Measurements from ENCODE around the gene IRF3. TPM values are rescaled to one million over a fixed set of nuclear protein-coding genes. Genes with fewer than 3 reads are reported as not detected.

Gene IRF3, protein sequence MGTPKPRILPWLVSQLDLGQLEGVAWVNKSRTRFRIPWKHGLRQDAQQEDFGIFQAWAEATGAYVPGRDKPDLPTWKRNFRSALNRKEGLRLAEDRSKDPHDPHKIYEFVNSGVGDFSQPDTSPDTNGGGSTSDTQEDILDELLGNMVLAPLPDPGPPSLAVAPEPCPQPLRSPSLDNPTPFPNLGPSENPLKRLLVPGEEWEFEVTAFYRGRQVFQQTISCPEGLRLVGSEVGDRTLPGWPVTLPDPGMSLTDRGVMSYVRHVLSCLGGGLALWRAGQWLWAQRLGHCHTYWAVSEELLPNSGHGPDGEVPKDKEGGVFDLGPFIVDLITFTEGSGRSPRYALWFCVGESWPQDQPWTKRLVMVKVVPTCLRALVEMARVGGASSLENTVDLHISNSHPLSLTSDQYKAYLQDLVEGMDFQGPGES
- total RNA-seq: 64.0 and 64.4 TPM in 2 replicates

DNA sequence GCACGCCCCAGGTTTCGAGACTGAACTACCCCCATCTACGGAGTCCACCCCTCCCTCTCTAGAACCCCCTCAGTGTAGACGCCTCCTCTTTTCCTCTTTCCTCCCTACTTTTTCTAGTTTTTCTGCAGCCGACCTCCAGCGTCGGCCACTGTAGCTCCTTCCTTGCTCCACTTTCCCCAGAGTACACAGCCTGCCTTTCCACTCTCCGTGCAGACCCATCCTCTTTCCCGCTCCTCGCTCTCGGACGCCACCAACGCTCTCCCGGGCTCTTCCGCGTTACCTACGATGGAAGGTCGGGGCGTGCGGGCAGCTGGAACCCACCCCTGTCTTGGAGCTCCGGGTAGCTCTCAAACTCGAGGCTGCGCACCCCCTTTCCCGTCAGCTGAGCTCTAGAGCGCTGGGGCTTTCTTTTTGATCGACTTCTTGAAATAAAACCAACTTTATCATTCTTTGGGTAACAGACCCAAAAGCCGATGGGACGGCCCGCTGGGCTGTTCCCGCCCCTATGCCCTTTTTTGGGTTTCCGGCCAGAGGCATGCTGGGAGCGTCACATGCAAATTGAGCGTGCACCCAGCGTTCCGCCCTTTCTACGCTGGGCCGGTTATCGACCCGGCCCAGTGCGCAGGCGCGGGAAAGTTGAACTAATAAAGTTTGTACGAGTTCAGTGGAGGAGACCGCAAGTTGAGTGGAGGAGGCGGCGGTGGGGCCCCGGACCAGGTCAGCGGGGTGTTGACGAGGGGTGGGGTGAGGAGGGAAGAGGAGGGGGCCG is at the start of gene IRF3, which contains the start of gene BCL2L12:
Gene IRF3 (minus strand): TSS at position 507 of the 769 bp plus-strand sequence. CDS start 1,019 bp downstream, outside the sequence.
Gene BCL2L12 (plus strand): TSS at position 583 of the 769 bp plus-strand sequence. CDS start 760 bp downstream, outside the sequence.

GRCh38 chr19:49690656-49691242 is 25.1 kb upstream of the IRF3 start, which contains the start of gene CPT1C:
Gene CPT1C, plus strand, starts transcription at chr19:49691116. Its CDS starts 1,137 bp downstream, at chr19:49692253.

DNA sequence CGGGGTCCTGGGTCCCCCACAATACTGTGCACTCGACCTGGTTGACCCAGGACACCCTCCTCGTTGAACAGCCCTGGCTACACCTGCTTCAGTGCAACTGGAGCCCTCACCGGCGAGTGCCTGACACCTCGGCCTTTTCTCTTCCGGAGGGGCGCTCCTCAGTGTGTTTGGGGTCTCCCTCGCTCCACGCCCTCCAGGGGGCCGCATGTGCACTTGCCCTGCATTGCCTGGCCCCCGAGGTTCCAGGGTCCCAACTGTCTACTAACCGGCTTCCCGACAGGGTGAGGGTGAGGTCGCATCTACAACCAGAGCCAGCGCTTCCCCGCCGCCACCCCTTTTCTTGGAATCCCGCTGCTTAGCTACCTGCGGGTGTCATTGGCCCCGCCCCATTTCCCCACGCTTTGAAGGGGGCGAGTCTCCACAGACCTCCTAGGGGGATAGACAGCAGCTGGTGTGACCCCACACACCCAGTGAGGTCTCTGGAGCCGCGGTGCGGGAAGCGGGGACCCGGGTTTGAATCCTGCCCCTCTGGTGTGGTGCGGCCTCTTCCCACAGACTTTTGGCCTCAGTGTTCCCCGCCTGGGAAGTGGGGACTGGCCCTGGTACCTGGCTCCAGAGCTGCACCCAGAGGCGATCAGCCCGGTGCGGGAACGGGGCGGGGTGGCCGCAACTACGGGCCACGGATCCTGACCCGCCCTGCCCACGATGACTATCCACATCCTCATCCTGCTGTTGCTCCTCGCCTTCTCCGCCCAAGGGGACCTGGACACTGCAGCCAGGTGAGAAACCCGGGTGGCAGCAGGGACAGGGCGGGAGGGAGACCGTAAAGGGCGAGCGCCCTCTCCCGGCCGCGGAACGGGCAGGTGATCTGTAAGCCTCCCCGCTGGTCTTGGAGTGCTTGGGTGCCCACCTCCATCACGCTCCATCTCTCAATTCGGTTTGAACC is 23.7 kb upstream of the IRF3 start, which contains the start of gene ADM5:
Gene ADM5 (plus strand): TSS at position 462 of the 946 bp plus-strand sequence. CDS start 244 bp downstream, at position 706.

DNA sequence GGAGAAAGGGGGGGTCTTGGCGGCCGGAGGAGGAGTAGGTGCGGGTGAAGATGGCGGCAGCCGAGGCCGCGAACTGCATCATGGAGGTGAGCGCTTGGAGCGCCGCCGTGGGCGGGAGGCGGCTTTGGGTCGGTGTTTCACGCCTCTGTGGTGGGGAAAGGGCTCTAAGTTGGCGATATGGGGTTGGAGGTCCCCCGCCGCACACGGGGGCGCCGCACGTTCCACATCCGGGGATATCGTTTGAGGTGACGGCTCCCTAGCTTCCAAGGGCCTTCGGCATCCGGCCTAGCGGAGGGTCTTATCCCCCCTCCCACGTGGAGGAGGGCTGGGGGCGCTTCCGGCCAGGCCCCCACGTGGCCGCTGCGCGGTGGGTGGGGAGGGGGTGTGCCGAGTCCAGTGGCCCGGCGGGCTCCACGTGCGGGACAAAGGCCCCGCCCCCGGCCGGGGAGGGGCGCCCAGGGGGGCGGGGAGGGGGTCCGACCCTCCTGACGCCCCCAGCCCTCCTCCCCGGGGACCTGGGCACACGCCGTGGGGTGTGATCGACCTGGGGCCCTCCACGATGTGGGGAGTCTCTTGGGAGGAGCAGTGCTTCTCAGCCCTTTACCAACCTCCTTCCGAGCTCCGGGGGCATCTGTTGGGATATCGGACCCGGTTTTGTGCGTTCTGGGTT is 11.7 kb upstream of the IRF3 start, which contains the start of gene PRMT1:
Gene PRMT1 (plus strand): TSS at position 41 of the 670 bp plus-strand sequence. CDS start 10 bp downstream, at position 51.

GRCh38 chr19:49641688-49642491 is 23.8 kb downstream of the IRF3 start, which contains the start of gene SCAF1:
Gene SCAF1, plus strand, starts transcription at chr19:49642209. Its CDS starts 2,818 bp downstream, at chr19:49645027.

GRCh38 chr19:49640113-49640898 is 25.4 kb downstream of the IRF3 start, which contains the start of gene RRAS:
Gene RRAS, minus strand, starts transcription at chr19:49640143. Its CDS starts 45 bp downstream, at chr19:49640098.

Small RNA genes within 50 kb of the gene (small RNA-seq; reads per million reads assigned to genes)
- gene MIR5088: not detected

Other genes starting within 250 kb of the IRF3 start
- not detected in 2 replicates for gene PTH2, start 242.4 kb downstream of the IRF3 start, total RNA-seq
- not detected in 2 replicates for gene GFY, start 240.5 kb downstream of the IRF3 start, total RNA-seq
- gene SLC17A7, start 224.3 kb downstream of the IRF3 start, total RNA-seq: under 0.01 TPM in 1 of 2 replicates, not detected in the other
- gene PIH1D1, start 214.0 kb downstream of the IRF3 start, total RNA-seq: 84.0 and 118 TPM in 2 replicates
- 27.1 and 34.2 TPM in 2 replicates for gene ALDH16A1, start 212.6 kb downstream of the IRF3 start, total RNA-seq
- gene FLT3LG, start 191.6 kb downstream of the IRF3 start, total RNA-seq: 0.79 TPM in 1 of 2 replicates, not detected in the other
- 2,267 and 3,501 TPM in 2 replicates for gene RPL13A, start 178.2 kb downstream of the IRF3 start, total RNA-seq
- 2,287 and 2,633 TPM in 2 replicates for gene RPS11, start 169.4 kb downstream of the IRF3 start, total RNA-seq
- gene FCGRT, start 153.2 kb downstream of the IRF3 start, total RNA-seq: 39.7 and 108 TPM in 2 replicates
- gene RCN3, start 137.9 kb downstream of the IRF3 start, total RNA-seq: 39.7 and 79.5 TPM in 2 replicates
- gene NOSIP, start 85.3 kb downstream of the IRF3 start, total RNA-seq: 64.0 and 72.6 TPM in 2 replicates
- gene PRRG2, start 84.5 kb downstream of the IRF3 start, total RNA-seq: 8.6 and 11.2 TPM in 2 replicates
- gene PRR12, start 74.7 kb downstream of the IRF3 start, total RNA-seq: 4.4 and 5.9 TPM in 2 replicates
- gene RRAS, start 25.7 kb downstream of the IRF3 start, total RNA-seq: 50.3 and 51.6 TPM in 2 replicates
- gene SCAF1, start 23.6 kb downstream of the IRF3 start, total RNA-seq: 19.6 and 31.6 TPM in 2 replicates
- 8.2 and 16.1 TPM in 2 replicates for gene BCL2L12, start 76 bp upstream of the IRF3 start, total RNA-seq
- 132 and 208 TPM in 2 replicates for gene PRMT1, start 11.4 kb upstream of the IRF3 start, total RNA-seq
- gene ADM5, start 23.7 kb upstream of the IRF3 start, total RNA-seq: 0.43 and 1.2 TPM in 2 replicates
- gene CPT1C, start 25.3 kb upstream of the IRF3 start, total RNA-seq: 1.6 and 3.1 TPM in 2 replicates
- gene TSKS, start 97.4 kb upstream of the IRF3 start, total RNA-seq: 0.76 and 6.7 TPM in 2 replicates
- gene AP2A1, start 101.1 kb upstream of the IRF3 start, total RNA-seq: 90.3 and 178 TPM in 2 replicates
- gene FUZ, start 147.4 kb upstream of the IRF3 start, total RNA-seq: 23.9 and 25.5 TPM in 2 replicates
- 26.3 and 33.5 TPM in 2 replicates for gene MED25, start 152.4 kb upstream of the IRF3 start, total RNA-seq
- 114 and 134 TPM in 2 replicates for gene PTOV1, start 185.3 kb upstream of the IRF3 start, total RNA-seq
- gene PNKP, start 201.7 kb upstream of the IRF3 start, total RNA-seq: 45.1 and 58.2 TPM in 2 replicates
- gene AKT1S1, start 211.5 kb upstream of the IRF3 start, total RNA-seq: 20.4 and 24.7 TPM in 2 replicates
- gene TBC1D17, start 211.8 kb upstream of the IRF3 start, total RNA-seq: 23.6 and 30.3 TPM in 2 replicates
- gene IL4I1, start 231.0 kb upstream of the IRF3 start, total RNA-seq: 0.43 TPM in 1 of 2 replicates, not detected in the other

Data from placental epithelial cell (primary cell).